WTC11 (cell line): ENCODE data around the gene BMP6. TPM values are rescaled to one million over a fixed set of nuclear protein-coding genes. Genes with fewer than 3 reads are reported as not detected.
"Not testable (repeated sequence)": the region's sequence is repeated elsewhere in the genome, so short reads cannot be mapped to it uniquely, and the experiment has no call there.

Experiments used
- ATAC-seq: fragments of 200-7000 bp; cut with Tn5 transposase; 2 replicates; pipeline ENCODE4 v1.10.0; 2021; ENCODE audit warnings: mild to moderate bottlenecking, moderate library complexity
- CTCF ChIA-PET: fragments of 300-600 bp; sonication (Branson Sonifier 250); formaldehyde crosslinking; loops from one replicate; lab custom pipeline; 2021; ENCODE audit warnings: antibody characterized with exemption; lab: Charles Lee
- POLR2A ChIA-PET: fragments of 350-600 bp; sonication (Branson Sonifier 250); formaldehyde crosslinking; loops from one replicate; lab custom pipeline; 2021; ENCODE audit warnings: antibody characterized with exemption; lab: Charles Lee
- DNase-seq: peaks from one replicate; pipeline ENCODE4 v3.0.0; 2021; ENCODE audit warnings: low spot score
- H3K27ac Mint-ChIP-seq: 2 replicates; pipeline ENCODE4 v1.8.0; 2021; ENCODE audit warnings: mixed read lengths
- H3K27me3 Mint-ChIP-seq: 2 replicates; pipeline ENCODE4 v1.8.0; 2021; ENCODE audit warnings: low read depth, mild to moderate bottlenecking, moderate library complexity, mixed read lengths
- H3K36me3 Mint-ChIP-seq: 2 replicates; pipeline ENCODE4 v1.8.0; 2021; ENCODE audit warnings: mixed read lengths
- H3K4me1 Mint-ChIP-seq: 2 replicates; pipeline ENCODE4 v1.8.0; 2022; ENCODE audit warnings: mixed read lengths
- H3K4me3 Mint-ChIP-seq: 2 replicates; pipeline ENCODE4 v1.8.0; 2021; ENCODE audit warnings: mild to moderate bottlenecking, moderate library complexity, mixed read lengths
- H3K9me3 Mint-ChIP-seq: 2 replicates; pipeline ENCODE4 v1.8.0; 2021; ENCODE audit warnings: mixed read lengths
- CBFB ChIP-seq: sonication (generic); formaldehyde crosslinking; IDR thresholded peaks from 2 replicates; pipeline ENCODE4 v1.8.1; 2022; ENCODE audit warnings: mild to moderate bottlenecking, low read depth, missing genetic modification reagents
- JAZF1 ChIP-seq: fragments of 250-450 bp; sonication (Bioruptor Pico); IDR thresholded peaks from 2 replicates; pipeline ENCODE4 v1.9.0; 2021; ENCODE audit warnings: moderate library complexity, mild to moderate bottlenecking, inconsistent platforms
- MXD4 ChIP-seq: fragments of 250-450 bp; sonication (Bioruptor Pico); IDR thresholded peaks from 2 replicates; pipeline ENCODE4 v1.8.0; 2021; ENCODE audit warnings: mild to moderate bottlenecking, moderate library complexity, borderline replicate concordance
- MYBL2 ChIP-seq: sonication (generic); formaldehyde crosslinking; IDR thresholded peaks from 2 replicates; pipeline ENCODE4 v1.8.1; 2023; ENCODE audit warnings: mild to moderate bottlenecking, moderate library complexity, missing genetic modification reagents
- NR3C1 ChIP-seq: sonication (generic); formaldehyde crosslinking; conservative IDR thresholded peaks from 2 replicates; pipeline ENCODE4 v1.8.1; 2023; ENCODE audit warnings: low read depth, mild to moderate bottlenecking, missing genetic modification reagents
- OVOL2 ChIP-seq: fragments of 250-450 bp; sonication (Bioruptor Pico); IDR thresholded peaks from 2 replicates; pipeline ENCODE4 v1.9.0; 2021; ENCODE audit warnings: mild to moderate bottlenecking, borderline replicate concordance
- SMAD3 ChIP-seq: sonication (generic); formaldehyde crosslinking; IDR thresholded peaks from 2 replicates; pipeline ENCODE4 v1.8.0; 2022; ENCODE audit warnings: missing genetic modification reagents, mild to moderate bottlenecking, borderline replicate concordance
- TEAD4 ChIP-seq: sonication (generic); formaldehyde crosslinking; IDR thresholded peaks from 2 replicates; pipeline ENCODE4 v1.8.0; 2022; ENCODE audit warnings: mild to moderate bottlenecking, missing genetic modification reagents
- TP53 ChIP-seq: sonication (generic); formaldehyde crosslinking; IDR thresholded peaks from 2 replicates; pipeline ENCODE4 v1.8.1; 2023; ENCODE audit warnings: mild to moderate bottlenecking, missing genetic modification reagents
- ZBTB21 ChIP-seq: sonication (generic); formaldehyde crosslinking; IDR thresholded peaks from 2 replicates; pipeline ENCODE4 v1.8.1; 2023; ENCODE audit warnings: mild to moderate bottlenecking, missing genetic modification reagents, borderline replicate concordance
- ZNF138 ChIP-seq: sonication (generic); formaldehyde crosslinking; conservative IDR thresholded peaks from 2 replicates; pipeline ENCODE4 v1.8.1; 2022; ENCODE audit warnings: mild to moderate bottlenecking, moderate library complexity, missing genetic modification reagents
- ZNF281 ChIP-seq: sonication (generic); formaldehyde crosslinking; IDR thresholded peaks from 2 replicates; pipeline ENCODE4 v1.8.0; 2023; ENCODE audit warnings: mild to moderate bottlenecking, missing genetic modification reagents
- ZNF317 ChIP-seq: sonication (generic); formaldehyde crosslinking; IDR thresholded peaks from 2 replicates; pipeline ENCODE4 v1.8.1; 2023; ENCODE audit warnings: low read depth, mild to moderate bottlenecking, moderate library complexity, missing genetic modification reagents, borderline replicate concordance
- total RNA-seq: library from RNA; stranded (reverse); gene quantifications from 3 replicates; pipeline ENCODE4 v1.2.3, GENCODE V29; 2021
- TF ChIP-seq, protein P1 (sequence below): fragments of 250-450 bp; sonication (Bioruptor Pico); IDR thresholded peaks from 2 replicates; pipeline ENCODE4 v1.9.0; 2021; ENCODE audit warnings: mild to moderate bottlenecking
- TF ChIP-seq, protein P2 (sequence below): sonication (generic); formaldehyde crosslinking; IDR thresholded peaks from 2 replicates; pipeline ENCODE4 v1.8.0; 2023; ENCODE audit warnings: missing genetic modification reagents
- TF ChIP-seq, protein P3 (sequence below): sonication (generic); formaldehyde crosslinking; IDR thresholded peaks from 2 replicates; pipeline ENCODE4 v1.8.0; 2022; ENCODE audit warnings: mild to moderate bottlenecking, missing genetic modification reagents

BMP6 gene
- total RNA-seq, 1 experiment from 2014 or later, result 1.0 TPM

- Mint-ChIP-seq H3K36me3 (peaks cover 87% of the 10 kb centered on the region), H3K4me3 (no peak overlapping the region), H3K27ac (no peak overlapping the region), H3K9me3 (no peaks in the 10 kb centered on the region), H3K4me1 (no peaks in the 10 kb centered on the region), H3K27me3 (no peaks in the 10 kb centered on the region)
- DNase-seq, result no peak
- TF ChIP-seq OVOL2 (CRISPR knock-in tag), result no peak
- TF ChIP-seq ZNF281 (CRISPR knock-in tag), result no peak
- no peak for TF ChIP-seq TEAD4 (CRISPR knock-in tag)
- TF ChIP-seq MXD4 (CRISPR knock-in tag), result no peak
- TF ChIP-seq ZNF317 (CRISPR knock-in tag), result no peak
- TF ChIP-seq ZBTB21 (CRISPR knock-in tag), result no peak
- TF ChIP-seq ZNF138, result no peak
- TF ChIP-seq JAZF1, result no peak
- ChIA-PET CTCF (no interaction called here), POLR2A (no interaction called here)
- no peak for ATAC-seq
These were observed 162.9 kb downstream of the BMP6 start for GRCh38 chr6:7888587-7889357.

- Mint-ChIP-seq H3K36me3 (peaks cover 86% of the 10 kb centered on the region), H3K27ac (no peak overlapping the region), H3K27me3 (no peaks in the 10 kb centered on the region), H3K4me1 (no peaks in the 10 kb centered on the region), H3K4me3 (no peak overlapping the region), H3K9me3 (no peaks in the 10 kb centered on the region)
- POLR2A ChIA-PET, result no interaction called here
- CTCF ChIA-PET, result no interaction called here
- DNase-seq, result no peak
- TF ChIP-seq ZNF317 (CRISPR knock-in tag) (no peak), TP53 (CRISPR knock-in tag) (no peak)
- no peak for ATAC-seq
These were observed 165.4 kb downstream of the BMP6 start for GRCh38 chr6:7891078-7891872.

GRCh38 chr6:7892367-7892766 is 166.5 kb downstream of the BMP6 start:
- DNase-seq, H3K4me3 Mint-ChIP-seq, H3K27me3 Mint-ChIP-seq, H3K4me1 Mint-ChIP-seq, H3K27ac Mint-ChIP-seq, ATAC-seq, H3K9me3 Mint-ChIP-seq, POLR2A ChIA-PET: not testable (repeated sequence)
- CTCF ChIA-PET, result interaction anchor here (1.2 kb wide), 1 partner anchor 47 kb away, joined by 3 read pairs; no protein-coding TSS in a partner anchor
- peaks cover 85% of the 10 kb centered on the region for H3K36me3 Mint-ChIP-seq

- CTCF ChIA-PET, result interaction anchor here (1.2 kb wide), 1 partner anchor 46 kb away, joined by 3 read pairs; no protein-coding TSS in a partner anchor
- POLR2A ChIA-PET, result no interaction called here
- peaks cover 86% of the 10 kb centered on the region for H3K36me3 Mint-ChIP-seq
- TF ChIP-seq MYBL2 (CRISPR knock-in tag), result no peak
- TF ChIP-seq CBFB (CRISPR knock-in tag), result no peak
- TF ChIP-seq ZBTB21 (CRISPR knock-in tag), result no peak
- TF ChIP-seq ZNF281 (CRISPR knock-in tag), result no peak
- no peak for TF ChIP-seq NR3C1
- TF ChIP-seq, protein P1, sequence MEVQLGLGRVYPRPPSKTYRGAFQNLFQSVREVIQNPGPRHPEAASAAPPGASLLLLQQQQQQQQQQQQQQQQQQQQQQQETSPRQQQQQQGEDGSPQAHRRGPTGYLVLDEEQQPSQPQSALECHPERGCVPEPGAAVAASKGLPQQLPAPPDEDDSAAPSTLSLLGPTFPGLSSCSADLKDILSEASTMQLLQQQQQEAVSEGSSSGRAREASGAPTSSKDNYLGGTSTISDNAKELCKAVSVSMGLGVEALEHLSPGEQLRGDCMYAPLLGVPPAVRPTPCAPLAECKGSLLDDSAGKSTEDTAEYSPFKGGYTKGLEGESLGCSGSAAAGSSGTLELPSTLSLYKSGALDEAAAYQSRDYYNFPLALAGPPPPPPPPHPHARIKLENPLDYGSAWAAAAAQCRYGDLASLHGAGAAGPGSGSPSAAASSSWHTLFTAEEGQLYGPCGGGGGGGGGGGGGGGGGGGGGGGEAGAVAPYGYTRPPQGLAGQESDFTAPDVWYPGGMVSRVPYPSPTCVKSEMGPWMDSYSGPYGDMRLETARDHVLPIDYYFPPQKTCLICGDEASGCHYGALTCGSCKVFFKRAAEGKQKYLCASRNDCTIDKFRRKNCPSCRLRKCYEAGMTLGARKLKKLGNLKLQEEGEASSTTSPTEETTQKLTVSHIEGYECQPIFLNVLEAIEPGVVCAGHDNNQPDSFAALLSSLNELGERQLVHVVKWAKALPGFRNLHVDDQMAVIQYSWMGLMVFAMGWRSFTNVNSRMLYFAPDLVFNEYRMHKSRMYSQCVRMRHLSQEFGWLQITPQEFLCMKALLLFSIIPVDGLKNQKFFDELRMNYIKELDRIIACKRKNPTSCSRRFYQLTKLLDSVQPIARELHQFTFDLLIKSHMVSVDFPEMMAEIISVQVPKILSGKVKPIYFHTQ (CRISPR knock-in tag), result no peak
- TF ChIP-seq, protein P2, sequence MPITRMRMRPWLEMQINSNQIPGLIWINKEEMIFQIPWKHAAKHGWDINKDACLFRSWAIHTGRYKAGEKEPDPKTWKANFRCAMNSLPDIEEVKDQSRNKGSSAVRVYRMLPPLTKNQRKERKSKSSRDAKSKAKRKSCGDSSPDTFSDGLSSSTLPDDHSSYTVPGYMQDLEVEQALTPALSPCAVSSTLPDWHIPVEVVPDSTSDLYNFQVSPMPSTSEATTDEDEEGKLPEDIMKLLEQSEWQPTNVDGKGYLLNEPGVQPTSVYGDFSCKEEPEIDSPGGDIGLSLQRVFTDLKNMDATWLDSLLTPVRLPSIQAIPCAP (CRISPR knock-in tag), result no peak
- TF ChIP-seq, protein P3, sequence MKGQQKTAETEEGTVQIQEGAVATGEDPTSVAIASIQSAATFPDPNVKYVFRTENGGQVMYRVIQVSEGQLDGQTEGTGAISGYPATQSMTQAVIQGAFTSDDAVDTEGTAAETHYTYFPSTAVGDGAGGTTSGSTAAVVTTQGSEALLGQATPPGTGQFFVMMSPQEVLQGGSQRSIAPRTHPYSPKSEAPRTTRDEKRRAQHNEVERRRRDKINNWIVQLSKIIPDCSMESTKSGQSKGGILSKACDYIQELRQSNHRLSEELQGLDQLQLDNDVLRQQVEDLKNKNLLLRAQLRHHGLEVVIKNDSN, result no peak
- no peak for TF ChIP-seq SMAD3 (CRISPR knock-in tag)
These were observed 167.4 kb downstream of the BMP6 start for GRCh38 chr6:7893342-7893741.

More at GRCh38 chr6:7893342-7893741, 167.4 kb downstream of the BMP6 start:
- H3K27me3 Mint-ChIP-seq, result no peaks in the 10 kb centered on the region
- no peak overlapping the region for H3K4me3 Mint-ChIP-seq
- DNase-seq, result no peak
- no peak overlapping the region for H3K27ac Mint-ChIP-seq
- no peaks in the 10 kb centered on the region for H3K9me3 Mint-ChIP-seq
- no peaks in the 10 kb centered on the region for H3K4me1 Mint-ChIP-seq
- ATAC-seq, result no peak
